CD4-positive, alpha-beta T cell (primary cell): ENCODE data around the gene C22orf31. TPM values are rescaled to one million over a fixed set of nuclear protein-coding genes. Genes with fewer than 3 reads are reported as not detected.

ENCODE experiments used
- ATAC-seq: fragments of 200-7000 bp; cut with Tn5 transposase; one replicate; pipeline ENCODE4 v1.10.0; 2022; ENCODE audit warnings: mild to moderate bottlenecking; ENCODE audit not compliant: poor library complexity
- CTCF ChIA-PET: fragments of 350-600 bp; sonication (Branson Sonifier 250); formaldehyde crosslinking; loops from one replicate; lab custom pipeline; 2021; ENCODE audit warnings: antibody characterized with exemption, inconsistent platforms; lab: Charles Lee
- POLR2A ChIA-PET: fragments of 350-600 bp; sonication (Branson Sonifier 250); formaldehyde crosslinking; loops from one replicate; lab custom pipeline; 2021; ENCODE audit warnings: antibody characterized with exemption, inconsistent platforms; lab: Charles Lee
- DNase-seq, 14 experiments: peaks; one replicate each; pipeline ENCODE4 v3.0.0-alpha.2; 2013 to 2020; ENCODE audit warnings: mixed read lengths in 2 of 14
- H3K27ac ChIP-seq, 2 donors: one replicate each; pipeline versions ENCODE4 v1.5.1 to v1.7.0; 2013; ENCODE audit warnings: low read length in 2 of 2, low read depth in 1 of 2, mild to moderate bottlenecking in 1 of 2
- H3K27me3 ChIP-seq, 2 experiments: 1 replicate in 1 of 2; 2 replicates in 1 of 2; pipeline versions ENCODE4 v1.6.1 to v1.7.0; 2013; ENCODE audit warnings: low read length in 2 of 2, control low read depth in 1 of 2, mild to moderate bottlenecking in 1 of 2, moderate library complexity in 1 of 2; ENCODE audit not compliant: insufficient read depth in 2 of 2, control insufficient read depth in 1 of 2
- H3K36me3 ChIP-seq: one replicate; pipeline ENCODE4 v1.6.1; 2013; ENCODE audit warnings: low read length, control low read depth; ENCODE audit not compliant: insufficient read depth
- H3K4me1 ChIP-seq: one replicate; pipeline ENCODE4 v1.6.1; 2013; ENCODE audit warnings: low read length, control low read depth; ENCODE audit not compliant: insufficient read depth
- H3K4me3 ChIP-seq: one replicate; pipeline ENCODE4 v1.5.1; 2013; ENCODE audit warnings: mild to moderate bottlenecking, low read length, moderate library complexity
- H3K9me3 ChIP-seq, 2 experiments: 1 replicate in 1 of 2; 2 replicates in 1 of 2; pipeline versions ENCODE4 v1.6.1 to v1.7.0; 2013; ENCODE audit warnings: low read length in 2 of 2, mild to moderate bottlenecking in 2 of 2, control low read depth in 1 of 2, moderate library complexity in 1 of 2; ENCODE audit not compliant: control insufficient read depth in 1 of 2, insufficient read depth in 1 of 2
- H3K27ac Mint-ChIP-seq: one replicate; pipeline ENCODE4 v1.8.0; 2020; ENCODE audit warnings: mixed read lengths
- H3K27me3 Mint-ChIP-seq: one replicate; pipeline ENCODE4 v1.8.0; 2021; ENCODE audit warnings: mixed read lengths
- H3K36me3 Mint-ChIP-seq: one replicate; pipeline ENCODE4 v1.8.0; 2021; ENCODE audit warnings: low read depth, mixed read lengths
- H3K4me1 Mint-ChIP-seq: one replicate; pipeline ENCODE4 v1.8.0; 2021; ENCODE audit warnings: low read depth, mixed read lengths
- H3K4me3 Mint-ChIP-seq: one replicate; pipeline ENCODE4 v1.8.0; 2020; ENCODE audit warnings: mild to moderate bottlenecking, mixed read lengths
- H3K9me3 Mint-ChIP-seq: one replicate; pipeline ENCODE4 v1.8.0; 2020; ENCODE audit warnings: mixed read lengths
- CTCF ChIP-seq: fragments of 200-600 bp; IDR thresholded peaks from one replicate; pipeline ENCODE4 v1.8.0; 2022; ENCODE audit warnings: antibody characterized with exemption, mild to moderate bottlenecking
- intact Hi-C, 2 experiments: fragments of 100-400 bp; cut with DNase I in 1 of 2; cut with micrococcal nuclease in 1 of 2; formaldehyde crosslinking; loops; one replicate each; pipeline versions ENCODE4 v1.15.1 to v1.9.0; 2023 to 2025; cut with DNase I, micrococcal nuclease
- total RNA-seq, 174 experiments: library from RNA in 2 of 174; stranded (reverse) in 2 of 174; gene quantifications; one replicate each; pipeline ENCODE4 v1.2.3 and lab custom pipeline; 2021 to 2026

C22orf31 gene
- total RNA-seq, 2 experiments from 2014 or later = not detected

- Mint-ChIP-seq H3K36me3 (no peaks in the 10 kb centered on the region), H3K9me3 (no peaks in the 10 kb centered on the region), H3K27ac (no peak overlapping the region), H3K4me3 (no peak overlapping the region), H3K4me1 (no peaks in the 10 kb centered on the region), H3K27me3 (no peaks in the 10 kb centered on the region)
- H3K27ac ChIP-seq = no peak overlapping the region
- no peaks in the 10 kb centered on the region for H3K9me3 ChIP-seq
- ATAC-seq = no peak
- no peak for DNase-seq
- no peak for TF ChIP-seq CTCF
- intact Hi-C loops = loop anchor here in 1 of 2 experiments (10.0 kb wide), 1 partner anchor 1025 kb away; no protein-coding TSS in a partner anchor
- no peak overlapping the region for H3K4me3 ChIP-seq
- CTCF ChIA-PET = no interaction called here
- no peaks in the 10 kb centered on the region for H3K36me3 ChIP-seq
- no peaks in the 10 kb centered on the region for H3K27me3 ChIP-seq
- POLR2A ChIA-PET = no interaction called here
- H3K4me1 ChIP-seq = no peaks in the 10 kb centered on the region
These were observed 11.9 kb downstream of the C22orf31 start for GRCh38 chr22:29049655-29050263.

DNA sequence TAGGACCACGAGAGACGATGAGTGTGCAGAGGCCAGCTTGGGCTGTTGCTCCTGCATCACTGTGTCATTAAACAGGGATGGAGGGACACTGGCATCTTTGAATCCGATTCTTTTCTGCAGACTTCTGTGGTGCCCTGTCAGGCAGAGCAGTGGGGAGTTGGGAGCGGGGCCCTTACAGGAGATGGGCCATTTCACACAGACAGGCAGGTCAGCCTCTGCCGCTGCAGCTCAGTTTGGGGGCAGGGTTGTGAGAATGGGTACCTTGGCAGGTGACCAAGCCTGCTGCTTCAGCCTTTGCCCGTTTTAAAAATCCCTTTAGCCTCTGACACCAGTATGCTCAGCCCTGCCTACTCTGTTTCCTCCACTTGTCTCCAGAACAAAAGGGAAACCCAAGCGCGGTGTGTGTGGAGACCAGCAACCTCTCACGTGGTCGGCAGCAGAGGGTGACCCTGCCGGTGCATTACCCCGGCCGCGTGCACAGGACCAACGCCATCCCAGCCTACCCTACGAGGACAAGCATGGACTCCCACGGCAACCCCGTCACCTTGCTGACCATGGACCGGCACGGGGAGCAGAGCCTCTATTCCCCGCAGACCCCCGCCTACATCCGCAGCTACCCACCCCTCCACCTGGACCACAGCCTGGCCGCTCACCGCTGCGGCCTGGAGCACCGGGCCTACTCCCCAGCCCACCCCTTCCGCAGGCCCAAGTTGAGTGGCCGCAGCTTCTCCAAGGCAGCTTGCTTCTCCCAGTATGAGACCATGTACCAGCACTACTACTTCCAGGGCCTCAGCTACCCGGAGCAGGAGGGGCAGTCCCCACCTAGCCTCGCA, 12.6 kb downstream of the C22orf31 start:
- Histone ChIP-seq H3K27me3 (no peaks in the 10 kb centered on the region), H3K9me3 (no peaks in the 10 kb centered on the region), H3K27ac (no peak overlapping the region), H3K36me3 (no peaks in the 10 kb centered on the region), H3K4me1 (no peaks in the 10 kb centered on the region), H3K4me3 (no peak overlapping the region)
- Mint-ChIP-seq H3K27ac (no peak overlapping the region), H3K4me1 (no peaks in the 10 kb centered on the region), H3K27me3 (no peaks in the 10 kb centered on the region), H3K9me3 (no peaks in the 10 kb centered on the region), H3K4me3 (no peak overlapping the region), H3K36me3 (no peaks in the 10 kb centered on the region)
- TF ChIP-seq CTCF = no peak
- intact Hi-C loops = loop anchor here in 1 of 2 experiments (10.0 kb wide), 1 partner anchor 1024 kb away; no protein-coding TSS in a partner anchor
- POLR2A ChIA-PET = no interaction called here
- ATAC-seq (no peak), DNase-seq (no peak)
- CTCF ChIA-PET = no interaction called here

DNA sequence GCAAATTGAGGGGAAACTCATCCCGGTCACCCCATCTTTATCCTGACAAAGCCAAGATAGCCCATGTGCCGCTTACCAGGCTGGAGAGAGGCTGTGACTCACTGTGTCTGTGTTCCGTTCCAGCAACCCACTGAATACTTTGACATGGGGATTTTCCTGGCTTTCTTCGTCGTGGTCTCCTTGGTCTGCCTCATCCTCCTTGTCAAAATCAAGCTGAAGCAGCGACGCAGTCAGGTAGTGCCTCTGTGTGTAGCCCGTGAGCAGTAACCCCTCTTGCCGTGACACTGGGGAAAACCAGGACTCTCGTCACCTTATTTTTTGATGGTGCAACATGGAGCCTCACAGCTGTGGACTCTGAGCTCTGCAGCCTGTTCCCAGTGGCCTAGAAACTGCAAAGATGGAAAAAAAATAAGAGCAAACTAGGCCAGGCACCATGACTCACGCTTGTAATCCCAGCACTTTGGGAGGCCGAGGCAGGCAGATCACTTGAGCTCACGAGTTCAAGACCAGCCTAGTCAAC, 16.9 kb downstream of the C22orf31 start:
- no peaks in the 10 kb centered on the region for H3K36me3 Mint-ChIP-seq
- Histone ChIP-seq H3K27me3 (no peaks in the 10 kb centered on the region), H3K27ac (no peak overlapping the region), H3K36me3 (no peaks in the 10 kb centered on the region), H3K9me3 (no peaks in the 10 kb centered on the region), H3K4me3 (no peak overlapping the region), H3K4me1 (no peaks in the 10 kb centered on the region)
- TF ChIP-seq CTCF = no peak
- H3K4me1 Mint-ChIP-seq = no peaks in the 10 kb centered on the region
- CTCF ChIA-PET = no interaction called here
- no peaks in the 10 kb centered on the region for H3K9me3 Mint-ChIP-seq
- no peak overlapping the region for H3K27ac Mint-ChIP-seq
- POLR2A ChIA-PET = no interaction called here
- DNase-seq (no peak), ATAC-seq (no peak)
- H3K4me3 Mint-ChIP-seq = no peak overlapping the region
- intact Hi-C loops = loop anchor here in 1 of 2 experiments (5.0 to 10.0 kb wide), 3 partner anchors 203 to 1020 kb away; no protein-coding TSS in a partner anchor
- H3K27me3 Mint-ChIP-seq = no peaks in the 10 kb centered on the region
